HepG2 (cell line): ENCODE data around the gene RASSF7. TPM values are rescaled to one million over a fixed set of nuclear protein-coding genes. Genes with fewer than 3 reads are reported as not detected.

Experiments used
- DR1 ChIP-seq: sonication (generic); formaldehyde crosslinking; IDR thresholded peaks from 2 replicates; pipeline ENCODE4 v1.8.0; 2021; ENCODE audit warnings: mild to moderate bottlenecking, missing genetic modification reagents, inconsistent platforms
- FUBP1 ChIP-seq: sonication (generic); formaldehyde crosslinking; IDR thresholded peaks from 2 replicates; pipeline ENCODE4 v1.5.1; 2020; ENCODE audit warnings: missing genetic modification reagents, mild to moderate bottlenecking, borderline replicate concordance
- MLXIP ChIP-seq: sonication (generic); formaldehyde crosslinking; IDR thresholded peaks from 2 replicates; pipeline ENCODE4 v1.9.0; 2021; ENCODE audit warnings: missing genetic modification reagents, borderline replicate concordance
- PBX3 ChIP-seq: sonication (generic); formaldehyde crosslinking; IDR thresholded peaks from 2 replicates; pipeline ENCODE4 v1.8.1; 2023; ENCODE audit warnings: missing genetic modification reagents, inconsistent platforms, borderline replicate concordance
- SIX1 ChIP-seq: sonication (generic); formaldehyde crosslinking; IDR thresholded peaks from 2 replicates; pipeline ENCODE4 v1.4.0; 2020; ENCODE audit warnings: missing genetic modification reagents, borderline replicate concordance
- SRSF4 ChIP-seq: fragments of 200-400 bp; formaldehyde crosslinking; IDR thresholded peaks from one replicate; pipeline ENCODE4 v1.6.1; 2018; ENCODE audit warnings: mild to moderate bottlenecking, low read depth, low read length, moderate library complexity; ENCODE audit not compliant: poor library complexity, severe bottlenecking
- TBX3 ChIP-seq: fragments of 450-650 bp; IDR thresholded peaks from 2 replicates; pipeline ENCODE4 v1.6.1; 2017; ENCODE audit warnings: antibody characterized with exemption, mild to moderate bottlenecking, inconsistent platforms, borderline replicate concordance
- THYN1 ChIP-seq: sonication (generic); formaldehyde crosslinking; IDR thresholded peaks from 2 replicates; pipeline ENCODE4 v1.8.1; 2023; ENCODE audit warnings: low read depth, mild to moderate bottlenecking, moderate library complexity, missing genetic modification reagents, borderline replicate concordance
- TOPORS ChIP-seq: sonication (generic); formaldehyde crosslinking; IDR thresholded peaks from 2 replicates; pipeline ENCODE4 v1.8.0; 2023; ENCODE audit warnings: mild to moderate bottlenecking, missing genetic modification reagents
- ZBTB21 ChIP-seq: sonication (generic); formaldehyde crosslinking; IDR thresholded peaks from 2 replicates; pipeline ENCODE4 v1.4.0; 2020; ENCODE audit warnings: missing genetic modification reagents
- ZBTB26 ChIP-seq: IDR thresholded peaks from 2 replicates; pipeline ENCODE4 v1.6.1; 2016; ENCODE audit warnings: missing compliant biosample characterization, missing genetic modification reagents, borderline replicate concordance
- ZNF121 ChIP-seq: sonication (generic); formaldehyde crosslinking; IDR thresholded peaks from 2 replicates; pipeline ENCODE4 v1.5.0; 2020; ENCODE audit warnings: mild to moderate bottlenecking, missing genetic modification reagents
- ZNF263 ChIP-seq: sonication (generic); formaldehyde crosslinking; IDR thresholded peaks from 2 replicates; pipeline ENCODE4 v1.4.0; 2020; ENCODE audit warnings: missing genetic modification reagents
- ZNF362 ChIP-seq: sonication (generic); formaldehyde crosslinking; IDR thresholded peaks from 2 replicates; pipeline ENCODE4 v1.4.0; 2020; ENCODE audit warnings: missing genetic modification reagents, mild to moderate bottlenecking, borderline replicate concordance
- ZNF501 ChIP-seq: sonication (generic); formaldehyde crosslinking; IDR thresholded peaks from 2 replicates; pipeline ENCODE4 v1.5.1; 2020; ENCODE audit warnings: mild to moderate bottlenecking, moderate library complexity, missing genetic modification reagents
- ZNF574 ChIP-seq: sonication (generic); formaldehyde crosslinking; IDR thresholded peaks from 2 replicates; pipeline ENCODE4 v1.4.0; 2020; ENCODE audit warnings: missing genetic modification reagents
- ZNF607 ChIP-seq: sonication (generic); formaldehyde crosslinking; IDR thresholded peaks from 2 replicates; pipeline ENCODE4 v1.5.1; 2020; ENCODE audit warnings: missing genetic modification reagents, mild to moderate bottlenecking, borderline replicate concordance
- polyA plus RNA-seq, 8 experiments: library from polyadenylated mRNA; depleted of rRNA in 3 of 8; stranded (reverse) in 7 of 8; unstranded in 1 of 8; fragments of >200 nt; fragmentation: Illumina TruSeq in 4 of 8; extraction: Trizol in 4 of 8; gene quantifications; 2 replicates each; pipeline versions ENCODE4 v1.2.1 to v1.2.3, GENCODE V29; 2011 to 2016; ENCODE audit warnings: low read depth in 4 of 8, missing spikeins in 1 of 8, mixed read lengths in 1 of 8; ENCODE audit not compliant: insufficient read depth in 1 of 8
- total RNA-seq, 5 experiments: library from RNA; depleted of rRNA; stranded (reverse); fragments of >200 nt; fragmentation: Illumina TruSeq; extraction: Trizol; gene quantifications; 2 replicates each; pipeline ENCODE4 v1.2.3, GENCODE V29; 2016; ENCODE audit warnings: low read depth in 1 of 5

The RASSF7 gene
- total and polyA plus RNA-seq, 2 of the 13 experiments (the other 11 are each of a cell fraction or from before 2014, with no cell fraction given), result 20.2 to 28.6 TPM

- TF ChIP-seq MLXIP (CRISPR knock-in tag), result no peak
- TF ChIP-seq FUBP1 (CRISPR knock-in tag), result no peak
- no peak for TF ChIP-seq ZBTB21 (CRISPR knock-in tag)
- no peak for TF ChIP-seq SIX1 (CRISPR knock-in tag)
- TF ChIP-seq ZBTB26 (CRISPR knock-in tag), result no peak
- no peak for TF ChIP-seq SRSF4
- no peak for TF ChIP-seq TBX3
- peak; percentile 98 for TF ChIP-seq ZNF263 (CRISPR knock-in tag)
- TF ChIP-seq ZNF607 (CRISPR knock-in tag), result no peak
- TF ChIP-seq DR1, result no peak; the same call in 1 of the 2 replicates
- no peak for TF ChIP-seq TOPORS (CRISPR knock-in tag)
- no peak for TF ChIP-seq ZNF574
- no peak for TF ChIP-seq ZNF362 (CRISPR knock-in tag)
- TF ChIP-seq ZNF121 (CRISPR knock-in tag), result no peak
- no peak for TF ChIP-seq THYN1 (CRISPR knock-in tag)
- no peak for TF ChIP-seq PBX3
- no peak; the same call in 1 of the 2 replicates for TF ChIP-seq ZNF501 (CRISPR knock-in tag)
Observed at GRCh38 chr11:575313-575995, 14.7 kb downstream of the RASSF7 start (continued).
